ENCODE data around the gene MEOX2. TPM values are rescaled to one million over a fixed set of nuclear protein-coding genes. Genes with fewer than 3 reads are reported as not detected.

Gene MEOX2
- total RNA-seq, 1 donor from 2014 or later = 1.7 TPM

- H3K36me3 ChIP-seq = no peaks in the 10 kb centered on the region
- TF ChIP-seq, protein P1, sequence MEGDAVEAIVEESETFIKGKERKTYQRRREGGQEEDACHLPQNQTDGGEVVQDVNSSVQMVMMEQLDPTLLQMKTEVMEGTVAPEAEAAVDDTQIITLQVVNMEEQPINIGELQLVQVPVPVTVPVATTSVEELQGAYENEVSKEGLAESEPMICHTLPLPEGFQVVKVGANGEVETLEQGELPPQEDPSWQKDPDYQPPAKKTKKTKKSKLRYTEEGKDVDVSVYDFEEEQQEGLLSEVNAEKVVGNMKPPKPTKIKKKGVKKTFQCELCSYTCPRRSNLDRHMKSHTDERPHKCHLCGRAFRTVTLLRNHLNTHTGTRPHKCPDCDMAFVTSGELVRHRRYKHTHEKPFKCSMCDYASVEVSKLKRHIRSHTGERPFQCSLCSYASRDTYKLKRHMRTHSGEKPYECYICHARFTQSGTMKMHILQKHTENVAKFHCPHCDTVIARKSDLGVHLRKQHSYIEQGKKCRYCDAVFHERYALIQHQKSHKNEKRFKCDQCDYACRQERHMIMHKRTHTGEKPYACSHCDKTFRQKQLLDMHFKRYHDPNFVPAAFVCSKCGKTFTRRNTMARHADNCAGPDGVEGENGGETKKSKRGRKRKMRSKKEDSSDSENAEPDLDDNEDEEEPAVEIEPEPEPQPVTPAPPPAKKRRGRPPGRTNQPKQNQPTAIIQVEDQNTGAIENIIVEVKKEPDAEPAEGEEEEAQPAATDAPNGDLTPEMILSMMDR (IDR thresholded peaks at IDR 0.05) = no peak
- TF ChIP-seq POLR2AphosphoS5 (IDR thresholded peaks at IDR 0.05; ENCODE audit: insufficient read depth in 1 of 2, low read depth in 1 of 2) = no peak
- no peak for TF ChIP-seq POLR2A (IDR thresholded peaks at IDR 0.05)
- H3K4me3 ChIP-seq = no peak overlapping the region
- H3K4me1 ChIP-seq = no peaks in the 10 kb centered on the region
- no peak overlapping the region for H3K27ac ChIP-seq
- DNase-seq (ENCODE audit: extremely low spot score in 2 of 2) = no peak
- H3K27me3 ChIP-seq = no peaks in the 10 kb centered on the region
- H3K9me3 ChIP-seq = no peaks in the 10 kb centered on the region
- intact Hi-C loops (cut with DNase I) = no loop called here
Measured at GRCh38 chr7:15610503-15610902, 76.0 kb downstream of the MEOX2 start.

GRCh38 chr7:15609287-15609686 lies 77.2 kb downstream of the MEOX2 start:
- H3K4me1 ChIP-seq = no peaks in the 10 kb centered on the region
- no peak overlapping the region for H3K4me3 ChIP-seq
- no peak for TF ChIP-seq POLR2A (IDR thresholded peaks at IDR 0.05)
- TF ChIP-seq, protein P1 (IDR thresholded peaks at IDR 0.05) = no peak
- intact Hi-C loops (cut with DNase I) = no loop called here
- no peaks in the 10 kb centered on the region for H3K36me3 ChIP-seq
- no peaks in the 10 kb centered on the region for H3K9me3 ChIP-seq
- H3K27me3 ChIP-seq = no peaks in the 10 kb centered on the region
- no peak for DNase-seq (ENCODE audit: extremely low spot score in 2 of 2)
- no peak overlapping the region for H3K27ac ChIP-seq

GRCh38 chr7:15607529-15608210 lies 78.8 kb downstream of the MEOX2 start:
- no peaks in the 10 kb centered on the region for H3K4me1 ChIP-seq
- H3K36me3 ChIP-seq = no peaks in the 10 kb centered on the region
- no peak for DNase-seq (ENCODE audit: extremely low spot score in 2 of 2)
- no peak for TF ChIP-seq POLR2AphosphoS5 (IDR thresholded peaks at IDR 0.05; ENCODE audit: insufficient read depth in 1 of 2, low read depth in 1 of 2)
- TF ChIP-seq, protein P1 (IDR thresholded peaks at IDR 0.05) = no peak
- no peak for TF ChIP-seq POLR2A (IDR thresholded peaks at IDR 0.05)
- no peaks in the 10 kb centered on the region for H3K27me3 ChIP-seq
- no peak overlapping the region for H3K27ac ChIP-seq
- no peak overlapping the region for H3K4me3 ChIP-seq
- intact Hi-C loops (cut with DNase I) = no loop called here
- no peaks in the 10 kb centered on the region for H3K9me3 ChIP-seq

DNA sequence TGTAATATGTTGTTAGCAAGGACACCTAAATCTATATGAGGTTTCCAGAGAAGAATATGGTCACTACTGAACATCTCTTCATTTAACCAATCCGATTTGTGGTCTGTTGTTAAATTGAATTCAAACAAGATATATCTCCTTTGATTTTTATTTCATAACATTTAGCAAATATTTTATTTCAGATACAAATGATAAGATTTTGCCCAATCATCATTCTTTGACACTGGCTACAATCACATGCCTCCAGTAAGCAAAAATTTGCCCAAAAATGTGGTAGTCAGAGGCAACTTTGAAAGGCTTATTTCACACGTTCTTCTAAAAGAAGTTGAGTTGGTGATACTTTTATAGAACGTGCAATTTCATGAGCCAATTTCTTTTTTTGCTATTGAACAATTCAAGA lies 79.9 kb downstream of the MEOX2 start:
- Histone ChIP-seq H3K27me3 (no peaks in the 10 kb centered on the region), H3K4me1 (no peaks in the 10 kb centered on the region), H3K27ac (no peak overlapping the region), H3K4me3 (no peak overlapping the region), H3K36me3 (no peaks in the 10 kb centered on the region), H3K9me3 (no peaks in the 10 kb centered on the region)
- no peak for TF ChIP-seq POLR2A (IDR thresholded peaks at IDR 0.05)
- intact Hi-C loops (cut with DNase I) = no loop called here
- no peak for DNase-seq (ENCODE audit: extremely low spot score in 2 of 2)

GRCh38 chr7:15604166-15604565 lies 82.3 kb downstream of the MEOX2 start:
- Histone ChIP-seq H3K27ac (no peak overlapping the region), H3K4me1 (no peaks in the 10 kb centered on the region), H3K27me3 (no peaks in the 10 kb centered on the region), H3K9me3 (no peaks in the 10 kb centered on the region), H3K36me3 (no peaks in the 10 kb centered on the region), H3K4me3 (no peak overlapping the region)
- no peak for TF ChIP-seq POLR2AphosphoS5 (IDR thresholded peaks at IDR 0.05; ENCODE audit: insufficient read depth in 1 of 2, low read depth in 1 of 2)
- no peak for TF ChIP-seq POLR2A (IDR thresholded peaks at IDR 0.05)
- TF ChIP-seq, protein P1 (IDR thresholded peaks at IDR 0.05) = no peak
- no peak for DNase-seq (ENCODE audit: extremely low spot score in 2 of 2)
- intact Hi-C loops (cut with DNase I) = no loop called here

Data from vagina (tissue), 2 donors.